GM23338 (cell line): ENCODE results near the gene CYB5R3. TPM values are rescaled to one million over a fixed set of nuclear protein-coding genes. Genes with fewer than 3 reads are reported as not detected.

Source experiments
- ATAC-seq: fragments of 200-7000 bp; cut with Tn5 transposase; 3 replicates; pipeline ENCODE4 v1.9.1; 2020
- DNase-seq: peaks from one replicate; pipeline ENCODE4 v3.0.0-alpha.2; 2015; ENCODE audit warnings: low spot score
- H2AFZ ChIP-seq: fragments of 200-600 bp; sonication (generic); 2 replicates; pipeline ENCODE4 v1.8.0; 2016; ENCODE audit warnings: antibody characterized with exemption, mild to moderate bottlenecking, moderate library complexity
- H3F3A ChIP-seq: fragments of 200-600 bp; sonication (generic); replicated peaks from 2 replicates; pipeline ENCODE4 v1.8.0; 2017; ENCODE audit warnings: antibody characterized with exemption, mixed run types, low read depth
- H3K27ac ChIP-seq: fragments of 200-600 bp; sonication (generic); 2 replicates; pipeline ENCODE4 v1.6.1; 2016; ENCODE audit warnings: low read depth
- H3K27me3 ChIP-seq: fragments of 200-600 bp; sonication (generic); 2 replicates; pipeline ENCODE4 v1.8.0; 2016; ENCODE audit warnings: mild to moderate bottlenecking, mixed run types, moderate library complexity; ENCODE audit not compliant: insufficient read depth
- H3K36me3 ChIP-seq: fragments of 200-600 bp; sonication (generic); 2 replicates; pipeline ENCODE4 v1.8.0; 2016; ENCODE audit warnings: mild to moderate bottlenecking; ENCODE audit not compliant: insufficient read depth
- H3K4me1 ChIP-seq: fragments of 200-600 bp; sonication (generic); 2 replicates; pipeline ENCODE4 v1.8.0; 2016; ENCODE audit warnings: mild to moderate bottlenecking, moderate library complexity; ENCODE audit not compliant: insufficient read depth
- H3K4me2 ChIP-seq: fragments of 200-600 bp; sonication (generic); 2 replicates; pipeline ENCODE4 v1.7.1; 2017; ENCODE audit warnings: mixed run types
- H3K4me3 ChIP-seq: fragments of 200-600 bp; sonication (generic); 2 replicates; pipeline ENCODE4 v1.6.1; 2016; ENCODE audit warnings: mixed run types
- H3K79me2 ChIP-seq: fragments of 200-600 bp; sonication (generic); replicated peaks from 2 replicates; pipeline ENCODE4 v1.8.0; 2017; ENCODE audit warnings: mild to moderate bottlenecking; ENCODE audit not compliant: insufficient read depth
- H3K9me2 ChIP-seq: fragments of 200-600 bp; sonication (generic); 2 replicates; pipeline ENCODE4 v1.8.0; 2017; ENCODE audit not compliant: insufficient read depth
- H4K20me1 ChIP-seq: fragments of 200-600 bp; sonication (generic); replicated peaks from 2 replicates; pipeline ENCODE4 v1.8.0; 2017; ENCODE audit warnings: mild to moderate bottlenecking; ENCODE audit not compliant: insufficient read depth
- H3K27ac Mint-ChIP-seq: 2 replicates; pipeline ENCODE4 v1.8.0; 2020; ENCODE audit warnings: inconsistent platforms, mild to moderate bottlenecking, moderate library complexity, mixed read lengths
- H3K27me3 Mint-ChIP-seq: 3 replicates; pipeline ENCODE4 v1.8.0; 2022; ENCODE audit warnings: low read depth, mild to moderate bottlenecking, moderate library complexity, mixed read lengths, inconsistent platforms; ENCODE audit not compliant: insufficient read depth, poor library complexity
- H3K36me3 Mint-ChIP-seq: 3 replicates; pipeline ENCODE4 v1.8.0; 2021; ENCODE audit warnings: low read depth, mild to moderate bottlenecking, inconsistent platforms, moderate library complexity, mixed read lengths
- H3K4me1 Mint-ChIP-seq: 3 replicates; pipeline ENCODE4 v1.8.0; 2020; ENCODE audit warnings: mild to moderate bottlenecking, inconsistent platforms, mixed read lengths
- H3K4me3 Mint-ChIP-seq: 3 replicates; pipeline ENCODE4 v1.8.0; 2021; ENCODE audit warnings: moderate library complexity, mild to moderate bottlenecking, inconsistent platforms, mixed read lengths
- H3K9me3 Mint-ChIP-seq: 3 replicates; pipeline ENCODE4 v1.8.0; 2020; ENCODE audit warnings: moderate library complexity, mild to moderate bottlenecking, inconsistent platforms, mixed read lengths
- CREB1 ChIP-seq: fragments of 250-450 bp; sonication (Bioruptor Pico); IDR thresholded peaks from 2 replicates; pipeline ENCODE4 v1.5.0; 2020; ENCODE audit warnings: low read depth, mild to moderate bottlenecking, moderate library complexity
- CTCF ChIP-seq, 2 experiments: fragments of 200-600 bp in 1 of 2; sonication (generic) in 1 of 2; conservative IDR thresholded peaks; 2 replicates each; pipeline versions ENCODE4 v1.5.1 to v1.6.1; 2016 to 2017; ENCODE audit warnings: antibody characterized with exemption in 2 of 2, low read depth in 2 of 2, mild to moderate bottlenecking in 2 of 2, moderate library complexity in 1 of 2
- ETS1 ChIP-seq: IDR thresholded peaks from 2 replicates; pipeline ENCODE4 v1.6.1; 2016; ENCODE audit warnings: antibody characterized with exemption
- EZH2 ChIP-seq: fragments of 200-600 bp; sonication (generic); IDR thresholded peaks from one replicate; pipeline ENCODE4 v1.8.0; 2017; ENCODE audit warnings: antibody characterized with exemption, mild to moderate bottlenecking, low read depth; ENCODE audit not compliant: unreplicated experiment
- EZH2phosphoT487 ChIP-seq: fragments of 200-600 bp; sonication (generic); IDR thresholded peaks from one replicate; pipeline ENCODE4 v1.8.1; 2018; ENCODE audit warnings: antibody characterized with exemption; ENCODE audit not compliant: unreplicated experiment
- JUNB ChIP-seq: IDR thresholded peaks from one replicate; pipeline ENCODE4 v1.6.1; 2016; ENCODE audit warnings: antibody characterized with exemption; ENCODE audit not compliant: unreplicated experiment
- NANOG ChIP-seq: IDR thresholded peaks from 2 replicates; pipeline ENCODE4 v1.6.1; 2016; ENCODE audit warnings: antibody characterized with exemption, borderline replicate concordance
- POLR2AphosphoS5 ChIP-seq: IDR thresholded peaks from 2 replicates; pipeline ENCODE4 v1.6.1; 2016; ENCODE audit warnings: antibody characterized with exemption, low read depth
- REST ChIP-seq: IDR thresholded peaks from one replicate; pipeline ENCODE4 v1.6.1; 2018; ENCODE audit warnings: antibody characterized with exemption; ENCODE audit not compliant: unreplicated experiment
- STAT1 ChIP-seq: IDR thresholded peaks from one replicate; pipeline ENCODE4 v1.6.1; 2016; ENCODE audit warnings: antibody characterized with exemption; ENCODE audit not compliant: unreplicated experiment
- ZNF114 ChIP-seq: fragments of 250-450 bp; sonication (Bioruptor Pico); IDR thresholded peaks from 2 replicates; pipeline ENCODE4 v1.5.0; 2020; ENCODE audit warnings: mild to moderate bottlenecking, moderate library complexity
- ZNF331 ChIP-seq: fragments of 250-450 bp; sonication (Bioruptor Pico); IDR thresholded peaks from 2 replicates; pipeline ENCODE4 v1.5.0; 2020; ENCODE audit warnings: low read depth, mild to moderate bottlenecking, moderate library complexity
- polyA plus RNA-seq: library from polyadenylated mRNA; unstranded; fragments of >200 nt; fragmentation: Nextera tagmentation; extraction: Ambion mirVana; gene quantifications from 2 replicates; pipeline ENCODE4 v1.2.1, GENCODE V29; 2016
- total RNA-seq: library from RNA; depleted of rRNA; stranded (reverse); fragments of >200 nt; shearing (Covaris generic); gene quantifications from 2 replicates; pipeline ENCODE4 v1.2.3, GENCODE V29; 2014
- TF ChIP-seq, protein P1 (sequence below): fragments of 250-450 bp; sonication (Bioruptor Pico); IDR thresholded peaks from 2 replicates; pipeline ENCODE4 v1.5.0; 2020; ENCODE audit warnings: mild to moderate bottlenecking, moderate library complexity

The CYB5R3 gene
- total and polyA plus RNA-seq, 2 experiments from 2014 or later = 76.2 to 76.9 TPM

- H3K4me1 Mint-ChIP-seq = peaks cover 25% of the 10 kb centered on the region
Measured at GRCh38 chr22:42642806-42643633, 6.2 kb downstream of the CYB5R3 start.

More at GRCh38 chr22:42642806-42643633, 6.2 kb downstream of the CYB5R3 start:
- H3F3A ChIP-seq = no peaks in the 10 kb centered on the region
- H3K27ac ChIP-seq = no peak overlapping the region
- no peak overlapping the region for H2AFZ ChIP-seq
- H4K20me1 ChIP-seq = peaks cover 9% of the 10 kb centered on the region
- no peaks in the 10 kb centered on the region for H3K27me3 ChIP-seq
- peak; percentile 56 for ATAC-seq
- no peaks in the 10 kb centered on the region for H3K9me3 Mint-ChIP-seq
- no peak for DNase-seq
- H3K36me3 ChIP-seq = no peaks in the 10 kb centered on the region
- no peaks in the 10 kb centered on the region for H3K9me2 ChIP-seq
- peaks cover 42% of the 10 kb centered on the region for H3K79me2 ChIP-seq
- peaks cover 24% of the 10 kb centered on the region for H3K27me3 Mint-ChIP-seq
- no peaks in the 10 kb centered on the region for H3K36me3 Mint-ChIP-seq
- no peak for TF ChIP-seq REST
- TF ChIP-seq EZH2phosphoT487 = no peak
- no peak for TF ChIP-seq EZH2
- TF ChIP-seq ZNF331 (CRISPR knock-in tag) = no peak
- TF ChIP-seq, protein P1, sequence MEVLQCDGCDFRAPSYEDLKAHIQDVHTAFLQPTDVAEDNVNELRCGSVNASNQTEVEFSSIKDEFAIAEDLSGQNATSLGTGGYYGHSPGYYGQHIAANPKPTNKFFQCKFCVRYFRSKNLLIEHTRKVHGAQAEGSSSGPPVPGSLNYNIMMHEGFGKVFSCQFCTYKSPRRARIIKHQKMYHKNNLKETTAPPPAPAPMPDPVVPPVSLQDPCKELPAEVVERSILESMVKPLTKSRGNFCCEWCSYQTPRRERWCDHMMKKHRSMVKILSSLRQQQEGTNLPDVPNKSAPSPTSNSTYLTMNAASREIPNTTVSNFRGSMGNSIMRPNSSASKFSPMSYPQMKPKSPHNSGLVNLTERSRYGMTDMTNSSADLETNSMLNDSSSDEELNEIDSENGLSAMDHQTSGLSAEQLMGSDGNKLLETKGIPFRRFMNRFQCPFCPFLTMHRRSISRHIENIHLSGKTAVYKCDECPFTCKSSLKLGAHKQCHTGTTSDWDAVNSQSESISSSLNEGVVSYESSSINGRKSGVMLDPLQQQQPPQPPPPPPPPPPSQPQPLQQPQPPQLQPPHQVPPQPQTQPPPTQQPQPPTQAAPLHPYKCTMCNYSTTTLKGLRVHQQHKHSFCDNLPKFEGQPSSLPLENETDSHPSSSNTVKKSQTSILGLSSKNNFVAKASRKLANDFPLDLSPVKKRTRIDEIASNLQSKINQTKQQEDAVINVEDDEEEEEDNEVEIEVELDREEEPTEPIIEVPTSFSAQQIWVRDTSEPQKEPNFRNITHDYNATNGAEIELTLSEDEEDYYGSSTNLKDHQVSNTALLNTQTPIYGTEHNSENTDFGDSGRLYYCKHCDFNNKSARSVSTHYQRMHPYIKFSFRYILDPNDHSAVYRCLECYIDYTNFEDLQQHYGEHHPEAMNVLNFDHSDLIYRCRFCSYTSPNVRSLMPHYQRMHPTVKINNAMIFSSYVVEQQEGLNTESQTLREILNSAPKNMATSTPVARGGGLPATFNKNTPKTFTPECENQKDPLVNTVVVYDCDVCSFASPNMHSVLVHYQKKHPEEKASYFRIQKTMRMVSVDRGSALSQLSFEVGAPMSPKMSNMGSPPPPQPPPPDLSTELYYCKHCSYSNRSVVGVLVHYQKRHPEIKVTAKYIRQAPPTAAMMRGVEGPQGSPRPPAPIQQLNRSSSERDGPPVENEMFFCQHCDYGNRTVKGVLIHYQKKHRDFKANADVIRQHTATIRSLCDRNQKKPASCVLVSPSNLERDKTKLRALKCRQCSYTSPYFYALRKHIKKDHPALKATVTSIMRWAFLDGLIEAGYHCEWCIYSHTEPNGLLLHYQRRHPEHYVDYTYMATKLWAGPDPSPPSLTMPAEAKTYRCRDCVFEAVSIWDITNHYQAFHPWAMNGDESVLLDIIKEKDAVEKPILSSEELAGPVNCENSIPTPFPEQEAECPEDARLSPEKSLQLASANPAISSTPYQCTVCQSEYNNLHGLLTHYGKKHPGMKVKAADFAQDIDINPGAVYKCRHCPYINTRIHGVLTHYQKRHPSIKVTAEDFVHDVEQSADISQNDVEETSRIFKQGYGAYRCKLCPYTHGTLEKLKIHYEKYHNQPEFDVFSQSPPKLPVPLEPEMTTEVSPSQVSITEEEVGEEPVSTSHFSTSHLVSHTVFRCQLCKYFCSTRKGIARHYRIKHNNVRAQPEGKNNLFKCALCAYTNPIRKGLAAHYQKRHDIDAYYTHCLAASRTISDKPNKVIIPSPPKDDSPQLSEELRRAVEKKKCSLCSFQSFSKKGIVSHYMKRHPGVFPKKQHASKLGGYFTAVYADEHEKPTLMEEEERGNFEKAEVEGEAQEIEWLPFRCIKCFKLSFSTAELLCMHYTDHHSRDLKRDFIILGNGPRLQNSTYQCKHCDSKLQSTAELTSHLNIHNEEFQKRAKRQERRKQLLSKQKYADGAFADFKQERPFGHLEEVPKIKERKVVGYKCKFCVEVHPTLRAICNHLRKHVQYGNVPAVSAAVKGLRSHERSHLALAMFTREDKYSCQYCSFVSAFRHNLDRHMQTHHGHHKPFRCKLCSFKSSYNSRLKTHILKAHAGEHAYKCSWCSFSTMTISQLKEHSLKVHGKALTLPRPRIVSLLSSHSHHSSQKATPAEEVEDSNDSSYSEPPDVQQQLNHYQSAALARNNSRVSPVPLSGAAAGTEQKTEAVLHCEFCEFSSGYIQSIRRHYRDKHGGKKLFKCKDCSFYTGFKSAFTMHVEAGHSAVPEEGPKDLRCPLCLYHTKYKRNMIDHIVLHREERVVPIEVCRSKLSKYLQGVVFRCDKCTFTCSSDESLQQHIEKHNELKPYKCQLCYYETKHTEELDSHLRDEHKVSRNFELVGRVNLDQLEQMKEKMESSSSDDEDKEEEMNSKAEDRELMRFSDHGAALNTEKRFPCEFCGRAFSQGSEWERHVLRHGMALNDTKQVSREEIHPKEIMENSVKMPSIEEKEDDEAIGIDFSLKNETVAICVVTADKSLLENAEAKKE (CRISPR knock-in tag) = no peak
- no peak for TF ChIP-seq ETS1
- TF ChIP-seq CTCF (conservative IDR thresholded peaks at IDR 0.05; ENCODE audit: low read depth in 2 of 2) = no peak
- no peak for TF ChIP-seq CREB1 (CRISPR knock-in tag)
- no peak for TF ChIP-seq JUNB
- TF ChIP-seq POLR2AphosphoS5 = no peak
- no peak for TF ChIP-seq ZNF114 (CRISPR knock-in tag)
- TF ChIP-seq NANOG = no peak
- TF ChIP-seq STAT1 = no peak
- no peak overlapping the region for H3K4me3 Mint-ChIP-seq
- H3K4me3 ChIP-seq = no peak overlapping the region
- no peak overlapping the region for H3K4me2 ChIP-seq
- no peak overlapping the region for H3K27ac Mint-ChIP-seq
- peaks cover 7% of the 10 kb centered on the region for H3K4me1 ChIP-seq
